GM21529 (cell line): ENCODE results near the gene SEC23IP.
A peak's percentile ranks its signal among the peaks of the same experiment; 100 is the strongest.
"Not testable (repeated sequence)": the region's sequence is repeated elsewhere in the genome, so short reads cannot be mapped to it uniquely, and the experiment has no call there.

Experiments used
- ATAC-seq: cut with Tn5 transposase; IDR thresholded peaks from one replicate; pipeline ENCODE4 v1.9.1; 2021; ENCODE audit not compliant: unreplicated experiment

Gene SEC23IP

GRCh38 chr10:119878524-119878923, 14.0 kb upstream of the SEC23IP start:
- ATAC-seq, result no peak

- ATAC-seq, result not testable (repeated sequence)
These were observed 8.5 kb upstream of the SEC23IP start for GRCh38 chr10:119883901-119884611.

GRCh38 chr10:119886070-119886469, 6.5 kb upstream of the SEC23IP start:
- ATAC-seq, result not testable (repeated sequence)

- ATAC-seq, result not testable (repeated sequence)
These were observed 3.8 kb upstream of the SEC23IP start for GRCh38 chr10:119888715-119889114.

- not testable (repeated sequence) for ATAC-seq
These were observed 3.3 kb upstream of the SEC23IP start for GRCh38 chr10:119889201-119889600.

- ATAC-seq, result not testable (repeated sequence)
These were observed 2.2 kb upstream of the SEC23IP start for GRCh38 chr10:119890307-119890706.

GRCh38 chr10:119891849-119892187, 712 bp upstream of the SEC23IP start:
- ATAC-seq, result not testable (repeated sequence)

- no peak for ATAC-seq
These were observed 544 bp downstream of the SEC23IP start for GRCh38 chr10:119893074-119893473.

- ATAC-seq, result no peak
These were observed 1.4 kb downstream of the SEC23IP start for GRCh38 chr10:119893845-119894427.

GRCh38 chr10:119896061-119896655, 3.6 kb downstream of the SEC23IP start:
- no peak for ATAC-seq

GRCh38 chr10:119896937-119897770, 4.6 kb downstream of the SEC23IP start:
- no peak for ATAC-seq

- ATAC-seq, result no peak
These were observed 6.0 kb downstream of the SEC23IP start for GRCh38 chr10:119898577-119898976.

- ATAC-seq, result no peak
These were observed 11.6 kb downstream of the SEC23IP start for GRCh38 chr10:119903946-119904666.

- not testable (repeated sequence) for ATAC-seq
These were observed 15.2 kb downstream of the SEC23IP start for GRCh38 chr10:119907695-119908094.

GRCh38 chr10:119908166-119908565, 15.6 kb downstream of the SEC23IP start:
- ATAC-seq, result no peak

GRCh38 chr10:119910689-119911088, 18.2 kb downstream of the SEC23IP start:
- no peak for ATAC-seq

- ATAC-seq, result no peak
These were observed 25.2 kb downstream of the SEC23IP start for GRCh38 chr10:119917777-119918176.

GRCh38 chr10:119919271-119919670, 26.7 kb downstream of the SEC23IP start:
- ATAC-seq, result no peak

- peak; percentile 73 for ATAC-seq
These were observed 27.3 kb downstream of the SEC23IP start for GRCh38 chr10:119919826-119920225.

- no peak for ATAC-seq
These were observed 35.9 kb downstream of the SEC23IP start for GRCh38 chr10:119928411-119928810.

- no peak for ATAC-seq
These were observed 39.3 kb downstream of the SEC23IP start for GRCh38 chr10:119931871-119932270.
